Jurkat, Clone E6-1 (cell line): Measurements from ENCODE around the gene ZNF12. TPM values are rescaled to one million over a fixed set of nuclear protein-coding genes. Genes with fewer than 3 reads are reported as not detected.
A peak's percentile ranks its signal among the peaks of the same experiment; 100 is the strongest.
"Not testable (repeated sequence)": the region's sequence is repeated elsewhere in the genome, so short reads cannot be mapped to it uniquely, and the experiment has no call there.

ENCODE experiments used
- DNase-seq: peaks from one replicate; pipeline ENCODE4 v3.0.0-alpha.2; 2011; ENCODE audit warnings: low read depth, low spot score
- H3K4me3 ChIP-seq: 2 replicates; pipeline ENCODE4 v1.5.1; 2011; ENCODE audit warnings: mild to moderate bottlenecking, low read length, control low read depth, moderate library complexity
- polyA plus RNA-seq: library from polyadenylated mRNA; unstranded; fragments of >200 nt; gene quantifications from one replicate; pipeline ENCODE4 v1.2.1, GENCODE V29; 2012; ENCODE audit warnings: missing spikeins; ENCODE audit not compliant: insufficient read length, insufficient read depth

Gene ZNF12
- polyA plus RNA-seq = 13.2 TPM

DNA sequence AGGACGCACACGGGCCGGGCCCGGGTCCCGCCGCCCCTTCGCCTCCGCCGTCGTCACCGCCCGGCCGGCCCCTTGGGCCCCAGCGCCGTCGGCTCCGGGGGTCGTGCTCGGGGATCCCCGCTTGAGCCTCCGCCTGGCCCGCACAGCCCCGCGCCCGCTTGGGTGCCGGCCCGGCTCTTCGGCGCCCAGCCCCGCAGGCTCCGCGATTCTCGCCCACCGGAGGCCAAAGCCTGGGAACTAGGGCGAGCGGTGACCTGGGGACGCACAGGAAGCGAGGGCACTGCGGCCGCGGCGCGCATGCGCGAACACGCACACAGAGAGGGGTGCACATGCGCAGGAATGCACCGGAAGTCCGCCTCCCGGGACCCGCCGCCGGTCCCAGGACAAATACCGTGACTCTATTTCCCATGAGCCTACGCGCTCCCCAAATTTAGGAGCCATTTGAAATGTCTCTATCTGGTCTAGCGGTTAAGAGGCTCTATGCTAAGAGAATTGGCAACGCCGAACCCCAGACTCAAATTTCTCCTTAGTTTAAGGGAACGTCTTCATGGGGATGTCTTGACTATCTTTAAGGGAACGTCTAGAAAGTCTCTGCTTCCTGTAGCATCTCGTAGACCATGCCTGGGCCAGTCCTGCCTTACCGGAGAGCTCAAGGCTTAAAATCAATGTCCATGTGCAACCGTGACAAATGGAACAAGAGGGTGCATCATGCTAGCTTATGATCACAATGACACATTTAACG, at the start of gene ZNF12:
TSS of gene ZNF12 (minus strand) at position 282 of the 742 bp plus-strand sequence. CDS start 1,774 bp downstream, outside the sequence.
- DNase-seq = peak; percentile 91
- peak within 1 kb of the TSS; percentile 89 for H3K4me3 ChIP-seq

DNA sequence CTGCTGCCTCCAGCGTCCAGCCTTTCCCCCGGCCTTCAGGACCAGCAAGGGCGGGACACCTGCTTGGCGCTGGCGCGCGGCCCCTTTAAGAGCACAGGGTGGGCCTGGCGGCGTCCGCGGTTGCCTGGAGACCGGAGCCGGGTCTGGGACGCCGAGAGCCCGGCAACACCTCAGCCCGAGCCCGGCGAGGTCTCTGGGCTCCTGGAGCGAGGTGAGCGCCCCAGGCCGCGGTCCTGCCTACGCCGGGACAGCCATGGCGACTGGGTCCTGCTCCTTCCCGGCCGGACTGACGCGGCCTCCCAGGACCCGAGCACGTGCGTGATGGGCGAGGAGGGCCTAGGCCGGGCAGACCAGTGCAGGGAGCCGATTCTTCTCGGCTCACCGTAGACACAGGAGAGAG, 47.2 kb upstream of the ZNF12 start, which contains the start of gene RSPH10B2:
TSS of gene RSPH10B2 (plus strand) at position 140 of the 400 bp plus-strand sequence. CDS start 3,575 bp downstream, outside the sequence.
- not testable (repeated sequence) for DNase-seq, H3K4me3 ChIP-seq

DNA sequence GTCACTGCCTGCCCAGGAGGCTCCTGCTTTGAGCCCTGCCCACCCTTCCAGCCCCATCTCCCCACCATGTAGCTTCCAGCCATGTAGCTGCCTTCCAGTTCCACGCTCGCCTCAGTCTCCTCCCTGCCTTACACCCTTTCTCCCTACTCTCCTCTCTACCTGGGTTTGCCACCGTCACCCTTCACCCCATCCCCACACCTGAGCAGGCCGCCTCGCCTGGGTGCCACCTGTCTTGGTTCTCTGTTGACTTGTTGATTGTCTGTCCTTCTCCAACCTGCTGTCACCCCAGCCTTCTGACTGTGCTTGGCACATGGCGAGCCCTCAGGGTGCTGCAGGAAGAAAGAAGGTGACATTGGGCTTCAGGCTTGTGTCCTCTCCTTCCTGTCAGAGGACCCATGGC, 43.4 kb upstream of the ZNF12 start:
- not testable (repeated sequence) for H3K4me3 ChIP-seq

DNA sequence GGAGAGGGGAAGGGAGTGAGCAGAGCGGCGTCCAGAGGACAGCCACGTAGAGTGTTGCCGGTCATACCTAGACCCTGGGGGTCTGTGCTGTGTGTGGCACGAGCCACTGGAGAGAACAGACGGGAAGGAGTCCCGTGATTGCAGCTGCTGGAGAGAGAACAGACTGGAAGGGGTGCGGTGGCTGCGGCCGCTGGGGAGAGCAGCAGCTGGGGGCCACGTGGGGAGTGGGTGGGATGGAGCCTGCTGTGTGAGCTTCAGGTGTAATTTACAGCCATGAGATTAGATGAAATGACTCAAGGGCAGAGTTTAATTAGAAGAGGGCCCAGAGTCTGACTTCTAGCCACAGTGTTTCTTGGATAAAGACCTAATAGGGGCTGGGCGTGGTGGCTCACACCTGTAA, 42.6 kb upstream of the ZNF12 start:
- not testable (repeated sequence) for DNase-seq, H3K4me3 ChIP-seq

More for the DNA sequence above, 43.4 kb upstream of the ZNF12 start:
- not testable (repeated sequence) for DNase-seq

DNA sequence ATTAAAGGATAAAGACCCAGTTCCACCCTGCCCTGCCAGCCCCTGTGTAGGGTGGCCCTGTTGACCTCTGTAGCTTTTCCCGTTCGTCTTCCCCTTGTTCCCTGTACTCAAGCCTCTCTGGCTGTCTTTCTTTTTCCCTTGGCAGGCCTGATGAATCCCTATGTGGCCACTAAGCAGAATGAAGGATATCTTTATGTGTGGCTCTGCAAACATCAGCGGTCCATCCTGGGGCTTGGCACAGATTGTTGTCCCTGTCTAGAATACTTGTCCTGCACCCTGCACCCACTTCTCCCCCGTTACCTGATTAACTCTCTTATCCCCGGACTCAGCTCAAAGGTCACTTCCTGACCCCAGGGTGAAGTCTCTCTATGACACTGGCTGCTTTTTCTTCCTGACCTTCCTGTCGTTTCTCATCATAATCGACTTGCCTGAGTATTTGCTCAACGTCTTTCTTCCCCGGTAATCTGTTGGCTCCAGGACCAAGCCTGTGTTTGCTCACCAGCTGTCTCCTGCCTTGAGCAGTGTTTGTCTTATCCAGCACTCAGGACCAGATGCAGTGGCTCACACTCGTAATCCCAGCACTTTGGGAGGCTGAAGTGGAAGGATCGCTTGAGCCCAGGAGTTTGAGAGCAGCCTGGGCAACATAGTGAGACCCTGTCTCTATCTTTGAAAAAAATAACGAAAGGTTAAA, 37.8 kb upstream of the ZNF12 start:
- not testable (repeated sequence) for DNase-seq, H3K4me3 ChIP-seq

DNA sequence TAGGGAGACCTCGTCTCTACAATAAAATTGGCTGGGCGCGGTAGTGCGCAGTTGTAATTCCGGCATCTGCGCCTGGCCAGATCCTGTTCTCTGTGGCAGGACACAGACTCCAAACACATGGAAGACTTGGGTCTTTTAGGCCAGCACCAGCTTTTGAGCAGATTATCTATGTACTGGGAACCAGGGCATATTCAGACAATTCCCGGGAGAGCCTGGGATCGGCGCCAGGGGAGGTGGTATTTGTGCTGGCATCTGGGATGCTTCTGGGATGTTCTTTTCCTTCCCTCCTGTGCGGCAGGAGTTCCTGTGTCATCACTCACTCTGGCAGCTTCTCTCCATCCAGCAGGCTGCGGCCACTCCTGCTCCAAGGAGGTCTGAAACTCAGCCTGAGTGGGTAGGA, 31.7 kb upstream of the ZNF12 start:
- H3K4me3 ChIP-seq, DNase-seq: not testable (repeated sequence)

DNA sequence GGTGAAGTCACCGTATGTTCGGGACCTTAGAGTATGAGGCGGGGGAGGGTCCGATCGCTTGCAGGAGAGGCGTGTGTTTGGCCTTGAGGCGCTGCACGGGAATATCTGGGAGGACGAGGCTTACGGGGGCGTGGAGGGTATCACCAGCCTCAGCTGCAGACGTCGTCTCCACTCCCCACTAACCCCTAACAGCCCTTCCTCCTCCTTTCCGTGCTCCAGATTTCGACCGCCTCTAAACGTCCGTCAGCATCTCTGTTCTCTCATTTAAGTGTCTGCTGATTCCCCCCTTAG, 23.5 kb upstream of the ZNF12 start:
- no peak for DNase-seq
- H3K4me3 ChIP-seq = peak overlapping the region; percentile 84

DNA sequence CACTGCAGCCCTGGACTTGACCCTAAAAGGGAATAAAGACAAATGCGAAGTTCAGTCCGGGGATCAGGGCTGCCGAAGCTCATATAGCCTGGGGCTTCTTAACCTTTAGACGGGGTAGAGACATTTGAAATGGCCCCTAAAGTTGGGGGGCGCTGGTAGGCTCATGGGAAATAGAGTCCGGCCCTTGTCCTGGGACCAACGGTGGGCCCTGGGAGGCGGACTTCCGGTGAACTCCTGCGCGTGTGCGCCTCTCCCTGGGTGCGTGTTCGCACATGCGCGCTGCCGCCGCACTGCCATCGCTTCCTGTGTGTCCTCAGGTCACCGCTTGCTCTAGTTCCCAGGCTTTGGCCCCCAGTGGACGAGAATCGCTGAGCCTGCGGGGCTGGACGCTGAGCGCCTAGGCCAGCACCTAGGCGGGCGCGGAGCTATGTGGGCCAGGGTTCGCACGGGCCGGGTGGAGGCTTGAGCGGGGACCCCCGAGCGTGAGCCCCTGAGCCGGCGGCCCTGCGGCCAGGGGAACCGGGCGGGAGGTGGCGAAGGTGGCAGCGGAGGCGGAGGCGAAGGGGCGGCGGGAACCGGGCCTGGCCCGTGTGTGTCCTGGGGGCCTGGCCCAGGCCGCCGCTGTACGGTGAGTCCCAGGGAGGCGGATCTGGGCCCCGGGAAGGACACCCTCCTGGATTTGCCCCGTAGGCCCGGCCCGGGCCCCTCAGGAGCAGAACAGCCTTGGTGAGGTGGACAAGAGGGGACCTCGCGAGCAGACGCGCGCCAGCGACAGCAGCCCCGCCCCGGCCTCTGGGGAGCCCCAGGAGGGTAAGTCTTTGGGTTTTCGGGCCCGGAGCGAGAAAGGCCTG, 23.0 kb upstream of the ZNF12 start:
- peak; percentile 76 for DNase-seq
- peak overlapping the region; percentile 84 for H3K4me3 ChIP-seq

DNA sequence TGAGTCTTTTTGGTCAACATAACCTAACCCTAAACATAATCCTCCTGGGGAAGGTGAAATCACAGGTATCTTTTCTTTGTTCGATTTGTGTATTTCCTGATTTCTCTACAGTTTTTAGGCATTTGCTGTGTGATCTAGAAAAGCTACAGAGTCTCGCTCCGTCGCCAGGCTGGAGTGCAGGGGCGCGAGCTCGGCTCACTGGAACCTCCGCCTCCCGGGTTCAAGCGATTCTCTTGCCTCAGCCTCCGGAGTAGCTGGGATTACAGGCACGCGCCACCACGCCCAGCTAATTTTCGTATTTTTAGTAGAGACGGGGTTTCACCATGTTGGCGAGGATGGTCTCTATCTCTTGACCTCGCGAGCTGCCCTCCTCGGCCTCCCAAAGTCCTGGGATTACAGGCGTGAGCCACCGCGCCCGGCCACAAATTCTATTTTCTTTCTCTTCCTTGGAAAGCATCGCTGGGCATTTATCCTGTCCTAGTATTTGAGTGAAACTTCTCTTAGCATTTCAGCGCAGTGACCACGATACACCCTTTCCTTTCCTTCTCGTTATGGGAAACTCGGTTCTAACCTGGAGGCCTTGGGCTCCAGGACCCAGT, 22.2 kb upstream of the ZNF12 start:
- peak overlapping the region; percentile 84 for H3K4me3 ChIP-seq
- not testable (repeated sequence) for DNase-seq

DNA sequence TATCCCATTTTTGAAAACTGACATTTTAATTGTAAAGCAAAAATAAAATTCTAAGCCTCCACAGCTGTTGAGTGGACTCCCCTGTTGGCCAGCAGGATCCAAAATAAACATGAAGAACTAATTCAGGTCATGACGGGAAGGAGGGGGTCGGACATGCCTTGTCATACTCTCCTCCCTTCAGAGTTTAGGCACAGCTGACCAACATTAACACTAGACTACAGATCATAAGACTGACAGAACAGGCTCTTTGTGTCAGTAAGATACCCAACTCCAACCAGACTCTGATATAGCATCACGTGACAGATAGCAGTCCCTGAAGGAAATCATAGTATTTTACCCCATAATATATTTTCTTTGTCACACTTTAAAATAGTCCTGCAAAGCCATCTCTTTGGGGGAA, 20.9 kb upstream of the ZNF12 start:
- H3K4me3 ChIP-seq = no peak overlapping the region
- DNase-seq = no peak

DNA sequence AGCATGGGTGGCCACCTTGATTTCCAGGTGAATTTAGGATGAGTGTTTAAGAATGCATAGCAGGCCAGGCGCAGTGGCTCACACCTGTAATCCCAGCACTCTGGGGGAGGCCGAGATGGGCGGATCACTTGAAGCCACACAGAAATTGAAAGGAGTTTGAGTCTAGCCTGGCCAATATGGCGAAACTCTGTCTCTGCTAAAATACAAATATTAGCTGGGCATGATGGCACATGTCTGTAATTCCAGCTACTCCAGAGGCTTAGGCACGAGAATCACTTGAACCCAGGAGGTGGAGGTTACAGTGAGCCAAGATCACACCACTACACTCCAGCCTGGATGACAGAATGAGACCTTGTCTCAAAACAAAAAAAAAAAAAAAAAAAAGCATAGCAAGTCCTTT, 19.6 kb upstream of the ZNF12 start:
- not testable (repeated sequence) for DNase-seq, H3K4me3 ChIP-seq

DNA sequence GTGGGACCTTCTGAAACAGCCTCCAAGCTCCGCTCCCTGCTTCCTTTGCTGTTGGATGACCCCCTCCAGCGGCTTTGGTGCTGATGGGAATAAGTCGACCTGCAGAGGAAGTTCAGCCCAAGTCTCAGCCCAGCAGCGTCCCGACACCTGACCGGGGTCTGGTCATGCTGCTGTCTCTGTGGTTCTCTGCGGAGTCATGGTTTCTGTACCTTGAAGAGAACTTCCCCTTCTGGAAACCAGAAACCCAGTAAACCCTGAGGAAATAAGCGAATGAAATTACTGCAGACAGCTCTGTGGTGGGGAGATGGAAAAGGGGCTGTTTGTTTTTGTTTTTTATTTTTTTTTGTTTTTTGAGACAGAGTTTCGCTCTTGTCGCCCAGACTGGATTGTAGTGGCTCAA, 18.3 kb upstream of the ZNF12 start:
- DNase-seq = no peak
- H3K4me3 ChIP-seq = no peak overlapping the region

DNA sequence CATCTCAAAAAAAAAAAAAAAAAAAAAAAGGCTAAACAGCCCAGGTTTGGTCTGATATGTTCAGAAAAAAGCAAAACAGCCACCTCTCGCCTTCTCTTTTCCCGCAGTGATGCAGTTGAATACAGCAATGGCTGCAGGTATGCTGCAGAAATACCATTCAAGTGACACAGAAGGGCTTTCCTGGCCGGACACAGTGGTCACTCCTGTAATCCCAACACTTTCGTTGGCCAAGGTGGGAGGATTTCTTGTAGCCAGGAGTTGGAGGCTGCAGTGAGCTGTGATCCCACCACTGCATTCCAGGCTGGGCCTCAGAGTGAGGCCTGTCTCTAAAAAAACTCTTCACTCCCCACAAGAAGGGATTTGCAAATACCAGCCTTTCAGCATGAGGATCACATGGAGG, 17.6 kb upstream of the ZNF12 start:
- DNase-seq, H3K4me3 ChIP-seq: not testable (repeated sequence)

DNA sequence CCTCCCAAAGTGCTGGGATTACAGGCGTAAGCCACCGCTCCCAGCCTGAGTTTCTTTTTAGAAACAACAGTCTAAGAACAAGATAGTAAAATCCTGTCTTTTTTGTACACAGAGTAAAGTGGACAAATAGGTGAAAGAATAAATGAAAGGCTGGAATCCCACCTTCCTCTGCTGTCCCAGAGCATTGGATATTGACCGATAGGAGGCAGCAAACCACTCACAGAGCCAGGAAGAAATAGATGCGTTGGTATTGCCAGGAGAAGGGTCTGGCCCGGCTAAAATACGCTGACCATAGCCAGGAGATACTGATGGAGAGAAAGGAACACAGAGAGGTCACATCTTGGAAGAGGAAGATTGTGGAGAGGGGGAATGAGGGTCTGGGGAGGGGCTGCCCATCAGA, 11.4 kb upstream of the ZNF12 start:
- no peak for DNase-seq
- no peak overlapping the region for H3K4me3 ChIP-seq

DNA sequence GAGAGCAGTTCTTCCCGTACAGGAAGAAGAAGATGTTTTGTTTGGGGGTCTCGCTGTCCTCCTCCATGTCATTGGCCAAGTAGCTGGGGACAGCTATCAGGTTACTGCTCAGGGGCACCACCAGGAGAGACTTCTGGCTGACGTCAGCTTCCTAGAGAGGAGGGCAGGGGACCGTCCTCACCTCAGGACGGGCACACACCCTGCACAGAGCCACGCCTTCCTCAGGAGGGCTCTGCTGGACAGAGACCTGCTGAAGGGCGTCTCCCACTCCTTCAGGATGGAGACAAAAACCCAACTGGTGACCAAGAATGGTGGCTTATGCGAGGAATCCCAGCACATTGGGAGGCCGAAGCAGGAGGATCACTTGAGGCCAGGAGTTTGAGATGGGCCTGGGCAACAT, 9.2 kb upstream of the ZNF12 start:
- DNase-seq, H3K4me3 ChIP-seq: not testable (repeated sequence)

DNA sequence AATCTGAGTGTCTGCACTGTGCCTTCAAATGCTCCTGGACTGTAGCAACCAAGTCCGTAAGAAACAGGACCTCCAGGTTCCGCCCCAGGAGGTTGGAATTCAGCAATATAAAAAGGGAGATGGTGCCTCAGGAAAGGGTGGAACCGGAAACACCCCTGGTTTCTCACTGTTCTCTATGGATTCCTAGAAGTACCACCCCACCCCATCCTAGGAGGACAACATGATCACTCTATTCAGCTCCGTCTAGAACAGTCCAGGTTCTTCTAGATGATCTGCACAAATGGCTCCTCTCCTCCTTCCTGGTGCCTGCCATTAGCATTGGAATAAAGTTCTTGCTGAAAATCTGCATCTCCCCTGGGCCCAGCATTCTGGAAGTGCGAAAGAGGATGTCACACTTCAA, 7.6 kb upstream of the ZNF12 start:
- no peak for DNase-seq
- no peak overlapping the region for H3K4me3 ChIP-seq

DNA sequence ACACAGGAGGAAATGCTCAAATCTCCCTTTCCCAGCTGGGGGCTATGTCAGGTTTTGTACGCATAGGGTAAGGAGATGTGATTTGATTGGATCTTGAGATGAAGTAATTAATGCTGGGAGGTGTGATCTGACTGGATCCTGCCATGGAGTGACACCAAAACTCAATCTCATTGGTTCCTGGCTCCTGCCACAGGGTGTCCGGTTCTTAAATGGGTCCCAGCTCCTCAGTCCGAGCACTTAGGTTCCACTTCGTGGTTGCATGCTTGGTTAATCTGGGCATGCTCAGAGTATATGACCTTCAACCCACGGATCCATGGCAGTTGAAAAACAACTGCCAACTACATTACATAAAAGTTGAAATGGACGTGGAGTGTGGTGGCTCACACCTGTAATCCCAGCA, 3.1 kb upstream of the ZNF12 start:
- DNase-seq = peak; percentile 35
- H3K4me3 ChIP-seq = no peak overlapping the region

DNA sequence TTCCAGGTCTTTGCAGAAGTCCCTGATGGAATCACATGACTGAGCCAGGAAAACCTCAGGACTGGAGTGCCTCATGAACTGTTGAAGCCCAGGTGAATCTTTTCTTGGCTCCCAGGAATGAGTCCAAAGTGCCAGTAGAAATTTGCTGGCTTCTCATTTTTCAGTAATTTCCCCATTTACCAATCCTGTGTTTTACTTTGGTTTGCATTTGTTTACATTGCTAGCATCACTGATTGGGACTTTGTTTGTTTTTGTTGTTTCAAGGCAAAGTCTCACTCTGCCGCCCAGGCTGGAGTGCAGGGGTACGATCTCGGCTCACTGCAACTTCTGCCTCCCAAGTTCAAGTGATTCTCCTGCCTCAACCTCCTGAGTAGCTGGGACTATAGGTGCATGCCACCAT, 1.6 kb upstream of the ZNF12 start:
- H3K4me3 ChIP-seq = no peak overlapping the region
- no peak for DNase-seq

DNA sequence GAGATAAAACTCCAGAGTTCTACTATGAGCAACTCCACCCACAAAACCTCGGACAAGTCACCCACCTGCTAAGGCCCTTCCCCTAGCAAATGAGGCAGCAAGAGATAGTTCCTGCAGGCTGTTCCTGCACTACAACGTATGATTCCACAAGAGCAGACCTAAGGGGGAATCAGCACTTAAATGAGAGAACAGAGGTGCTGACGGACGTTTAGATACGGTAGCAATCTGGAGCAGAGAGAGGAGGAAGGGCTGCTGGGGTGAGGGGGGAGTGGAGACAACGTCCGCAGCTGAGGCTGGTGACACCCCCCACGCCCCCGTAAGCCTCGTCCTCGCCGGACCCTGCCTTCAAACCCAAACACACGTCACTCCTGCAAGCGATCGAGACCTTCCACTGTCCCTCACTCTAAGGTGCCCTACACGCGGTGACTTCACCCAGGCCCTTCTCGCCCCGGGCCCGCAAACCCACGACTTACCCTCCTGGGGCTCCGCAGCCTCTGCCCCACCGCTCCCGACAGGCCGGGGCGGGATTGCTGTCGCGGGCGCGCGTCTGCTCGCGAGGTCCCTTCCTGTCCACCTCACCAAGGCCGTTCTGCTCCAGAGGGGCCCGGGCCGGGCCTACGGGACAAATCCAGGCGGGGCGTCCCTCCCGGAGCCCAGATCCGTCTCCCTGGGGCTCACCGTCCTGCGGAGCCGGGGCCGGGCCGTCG, 635 bp downstream of the ZNF12 start:
- H3K4me3 ChIP-seq = peak overlapping the region; percentile 89
- peak; percentile 25 for DNase-seq
